Right renal pelvis (tissue), 4 donors: ENCODE results near the gene HMGN1. TPM values are rescaled to one million over a fixed set of nuclear protein-coding genes. Genes with fewer than 3 reads are reported as not detected.

Experiments
- DNase-seq, 4 donors: peaks; one replicate each; pipeline ENCODE4 v3.0.0-alpha.2; 2013; ENCODE audit warnings: low read depth in 4 of 4, low spot score in 3 of 4, missing footprints in 1 of 4
- polyA plus RNA-seq, 4 donors: library from polyadenylated mRNA; unstranded; fragments of 120-200 nt; gene quantifications; one replicate each; pipeline ENCODE4 v1.2.1, GENCODE V29; 2013; ENCODE audit not compliant: insufficient read length in 4 of 4

Gene HMGN1
- polyA plus RNA-seq, 4 donors, result 640 to 776 (median 771) TPM

DNA sequence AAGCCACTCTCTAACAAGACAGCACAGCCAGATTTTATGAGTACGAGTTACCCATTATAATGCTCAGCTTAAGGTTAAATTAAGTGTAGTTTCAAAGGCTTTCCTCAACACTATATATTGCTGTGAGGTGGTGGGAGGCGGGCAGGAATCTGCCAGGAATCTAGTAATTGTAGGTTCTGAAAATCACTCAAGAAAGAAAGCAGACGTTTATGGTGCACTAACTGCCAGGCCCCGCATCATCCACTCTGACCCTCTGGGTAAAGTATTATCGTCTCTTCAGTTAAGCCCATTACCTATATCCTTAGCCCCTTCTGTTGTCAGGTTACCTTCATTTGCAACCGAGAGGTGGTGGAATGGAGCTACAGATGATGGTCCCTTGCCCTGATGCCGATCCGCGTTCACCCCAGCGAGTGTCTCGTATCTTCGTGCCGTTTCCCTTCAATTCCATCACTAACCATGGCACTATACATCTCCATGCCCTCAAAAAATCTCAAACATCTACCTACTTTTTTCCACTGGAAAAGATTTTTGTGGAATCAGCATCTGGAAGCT, 12.4 kb downstream of the HMGN1 start:
- DNase-seq, result no peak

GRCh38 chr21:39334611-39335010, 14.3 kb downstream of the HMGN1 start:
- DNase-seq, result no peak

DNA sequence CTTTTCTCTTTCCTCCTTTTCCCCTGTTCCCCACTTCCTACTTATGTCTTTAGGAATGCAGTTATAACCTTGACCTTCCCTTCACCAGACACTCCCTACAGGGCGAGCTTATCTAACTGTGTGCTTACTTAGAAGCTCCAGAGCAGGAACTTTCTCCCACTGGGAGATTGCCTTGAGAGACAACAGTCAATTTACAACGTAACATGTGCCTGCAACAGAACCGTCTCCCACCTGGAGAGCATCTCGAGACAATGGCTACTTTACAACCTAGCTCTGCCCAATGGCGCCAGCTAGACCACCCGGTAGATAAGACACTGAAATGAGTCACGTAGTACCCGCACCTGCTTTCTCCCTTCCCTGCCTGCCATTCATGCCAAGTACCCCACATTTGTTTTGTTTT, 16.7 kb downstream of the HMGN1 start:
- DNase-seq, result no peak

- no peak for DNase-seq
Observed at GRCh38 chr21:39330001-39330400, 18.9 kb downstream of the HMGN1 start.

DNA sequence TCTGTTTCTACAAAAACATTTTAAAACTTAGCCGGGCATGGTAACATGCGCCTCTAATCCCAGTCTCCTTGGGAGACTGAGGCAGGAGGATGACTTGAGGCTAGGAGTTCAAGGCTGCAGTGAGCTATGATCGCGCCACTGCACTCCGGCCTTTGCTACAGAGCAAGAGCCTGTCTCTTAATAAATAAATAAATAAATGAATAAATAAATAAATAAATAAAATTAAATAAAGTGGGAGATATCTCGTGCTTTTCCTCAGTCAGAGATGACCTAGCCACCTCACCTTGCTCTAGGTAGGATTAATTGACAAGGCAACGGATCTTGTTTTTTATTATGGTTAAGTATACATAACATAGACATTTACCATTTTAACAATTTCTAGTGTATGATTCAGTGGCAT, 21.2 kb downstream of the HMGN1 start:
- no peak for DNase-seq

DNA sequence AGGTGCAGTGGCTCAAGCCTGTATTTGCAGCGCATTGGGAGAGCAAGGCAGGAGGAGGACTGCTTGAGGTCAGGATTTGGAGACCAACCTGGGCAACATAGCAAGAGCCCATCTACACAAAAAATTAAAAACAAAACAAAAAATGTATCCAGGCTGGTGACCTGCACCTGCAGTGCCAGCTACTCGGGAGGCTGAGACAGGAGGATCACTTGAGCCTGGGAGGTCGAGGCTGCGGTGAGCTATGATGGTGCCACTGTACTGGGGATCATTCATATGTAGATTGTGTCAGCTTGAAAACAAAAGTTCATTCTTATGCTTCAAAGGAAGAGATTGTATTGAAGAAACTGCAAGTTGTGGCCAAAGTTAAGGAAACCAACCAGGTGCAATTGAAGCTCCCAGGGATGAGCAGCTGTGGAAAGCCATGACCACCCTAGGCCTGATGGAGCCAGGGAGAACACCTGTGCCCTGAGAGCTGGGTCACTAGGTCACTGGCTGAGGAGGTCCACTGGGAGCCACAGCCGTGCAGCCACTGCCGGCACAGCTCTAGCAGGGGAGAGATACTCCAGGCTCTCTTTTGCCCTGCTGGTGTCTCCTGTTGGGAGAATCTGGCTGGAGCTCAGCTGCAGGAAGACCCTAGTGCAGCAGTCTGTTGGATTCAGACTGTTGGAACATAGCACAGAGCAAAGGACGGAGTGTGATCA, 22.1 kb downstream of the HMGN1 start:
- no peak for DNase-seq

GRCh38 chr21:39325458-39325857, 23.4 kb downstream of the HMGN1 start:
- no peak for DNase-seq

- no peak for DNase-seq
Observed at GRCh38 chr21:39321424-39321823, 27.5 kb downstream of the HMGN1 start.

- DNase-seq, result no peak
Observed at GRCh38 chr21:39319814-39320332, 29.0 kb downstream of the HMGN1 start.

DNA sequence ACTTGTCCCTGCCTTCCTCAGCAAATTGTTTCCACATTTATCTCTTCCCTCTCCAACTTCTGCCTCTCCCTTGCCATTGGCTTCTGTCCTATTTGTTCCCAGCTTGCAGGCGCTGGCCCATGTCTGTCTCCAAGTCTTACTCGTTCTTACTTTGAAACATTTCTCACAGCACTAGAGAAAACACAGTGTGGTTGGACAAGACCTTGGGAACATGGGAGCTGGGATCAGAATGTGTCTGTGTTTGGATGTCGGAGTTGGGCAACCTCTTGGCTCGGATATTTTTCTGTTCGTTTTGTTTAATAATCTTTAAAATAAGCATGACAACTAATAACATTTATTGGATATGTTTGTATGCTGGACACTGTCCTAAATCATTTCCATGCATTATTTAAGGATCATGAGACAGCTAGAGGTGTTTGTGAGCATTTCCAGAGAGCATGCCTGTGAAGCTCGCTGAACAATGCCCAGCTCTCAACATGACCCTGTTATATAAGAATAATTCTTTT, 29.6 kb downstream of the HMGN1 start:
- no peak for DNase-seq

- no peak for DNase-seq
Observed at GRCh38 chr21:39318091-39318959, 30.6 kb downstream of the HMGN1 start.

- no peak for DNase-seq
Observed at GRCh38 chr21:39317134-39318090, 31.5 kb downstream of the HMGN1 start.

GRCh38 chr21:39316729-39317128, 32.2 kb downstream of the HMGN1 start:
- DNase-seq, result no peak

GRCh38 chr21:39315603-39316445, 33.1 kb downstream of the HMGN1 start:
- no peak for DNase-seq

DNA sequence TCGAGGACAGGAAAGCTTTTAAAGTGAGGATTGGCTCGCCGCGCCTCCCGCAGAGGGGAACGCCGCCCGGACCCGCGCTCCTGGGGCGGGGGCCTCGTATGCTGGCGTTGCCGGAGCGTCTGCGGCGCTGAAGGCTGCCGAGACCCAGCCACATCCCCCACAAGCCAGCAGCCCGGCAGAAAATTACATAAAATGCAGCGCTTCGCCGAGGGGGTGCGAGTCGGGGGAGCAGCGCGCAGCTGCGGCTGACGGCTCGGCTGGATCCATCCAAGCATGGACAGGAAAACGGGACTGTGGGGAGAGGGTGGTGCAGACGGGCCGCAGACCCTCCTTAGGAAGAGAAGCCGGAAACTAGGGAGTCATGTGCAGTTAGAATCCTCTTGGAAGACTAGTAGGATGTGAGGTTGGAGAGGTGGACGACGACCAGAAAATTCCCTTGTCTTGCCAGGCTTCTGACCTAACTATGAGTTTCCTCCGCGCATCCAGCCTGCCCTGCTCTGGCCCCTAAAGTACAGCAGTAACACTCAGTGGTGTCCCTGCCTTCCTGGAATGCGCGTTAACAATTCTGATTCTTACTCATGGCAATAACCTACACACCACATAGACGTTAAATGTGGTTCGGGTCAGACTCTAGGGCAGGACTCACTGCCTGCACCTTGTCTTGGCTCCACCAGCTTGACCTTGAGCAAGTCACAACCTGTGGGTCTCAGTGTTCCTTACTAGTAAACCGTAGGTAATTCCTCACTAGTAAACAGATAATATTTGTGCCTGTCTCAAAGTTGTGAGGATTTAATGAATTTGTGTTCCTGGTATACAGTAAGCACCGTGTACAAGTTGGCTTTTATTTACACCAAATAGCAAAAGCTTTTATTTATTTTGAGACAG, 34.5 kb downstream of the HMGN1 start:
- DNase-seq, result peak; percentile 40 to 63 (median 50)

GRCh38 chr21:39313571-39314142, 35.2 kb downstream of the HMGN1 start, which contains the start of gene BRWD1:
Gene BRWD1, minus strand, starts transcription at chr21:39313632. Its CDS starts 141 bp downstream, at chr21:39313491.
- DNase-seq, result peak; percentile 72 to 85 (median 78)

GRCh38 chr21:39313042-39313570, 35.8 kb downstream of the HMGN1 start:
- peak in 2 of 4 donors; percentile 2 to 8 for DNase-seq
